SIG-M5 treated with dmso at 0.1 percent for 504 hours (cell line): Measurements from ENCODE around the gene SPATS1.
A peak's percentile ranks its signal among the peaks of the same experiment; 100 is the strongest.
"Not testable (repeated sequence)": the region's sequence is repeated elsewhere in the genome, so short reads cannot be mapped to it uniquely, and the experiment has no call there.

Experiments
- DNase-seq: peaks from one replicate; lab custom pipeline; 2025; ENCODE audit not compliant: unreplicated experiment; lab: John Stamatoyannopoulos, UW

The SPATS1 gene

GRCh38 chr6:44339763-44340625, 2.5 kb upstream of the SPATS1 start:
- no peak for DNase-seq

GRCh38 chr6:44341095-44341890, 1.2 kb upstream of the SPATS1 start:
- no peak for DNase-seq

GRCh38 chr6:44342052-44342451, 398 bp upstream of the SPATS1 start:
- DNase-seq = peak; percentile 83

- DNase-seq = not testable (repeated sequence)
Observed at GRCh38 chr6:44346818-44347217, 4.4 kb downstream of the SPATS1 start.

DNA sequence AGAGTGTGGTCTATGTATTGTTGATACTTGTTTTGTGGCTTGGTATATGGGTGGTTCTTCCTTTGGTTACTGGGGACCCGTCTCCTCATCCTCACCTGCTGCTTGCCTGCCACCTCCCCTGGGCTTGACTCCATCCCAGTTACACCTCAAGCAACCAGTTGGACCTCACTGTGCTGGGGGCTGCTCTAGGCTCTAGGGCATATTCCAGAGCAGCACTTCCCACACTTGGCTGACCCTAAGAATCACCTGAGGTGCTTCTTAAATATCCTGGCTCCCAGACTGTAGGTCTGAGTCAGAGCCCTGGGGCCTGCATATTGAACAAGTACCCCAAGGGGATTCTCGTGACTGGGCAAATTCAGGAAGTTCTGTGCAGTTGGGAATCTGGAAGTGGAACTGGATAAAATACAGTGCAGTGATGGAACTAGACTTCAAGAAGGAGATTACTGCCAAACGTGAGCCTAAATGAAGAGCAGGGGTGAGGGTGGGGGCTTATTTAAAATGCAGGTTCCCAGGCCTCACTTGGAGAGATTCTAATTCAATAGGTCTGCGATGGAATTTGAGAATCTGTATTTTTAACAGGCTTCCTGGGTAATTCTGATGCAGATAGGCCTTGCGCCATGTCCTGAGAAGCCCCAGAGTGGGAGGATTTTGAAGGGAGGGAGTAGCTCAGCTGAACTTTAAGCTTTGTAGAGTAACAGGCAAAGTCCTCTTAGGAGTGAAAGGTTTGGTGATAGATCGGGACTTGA, 7.6 kb downstream of the SPATS1 start:
- no peak for DNase-seq

- not testable (repeated sequence) for DNase-seq
Observed at GRCh38 chr6:44350650-44350994, 8.2 kb downstream of the SPATS1 start.

DNA sequence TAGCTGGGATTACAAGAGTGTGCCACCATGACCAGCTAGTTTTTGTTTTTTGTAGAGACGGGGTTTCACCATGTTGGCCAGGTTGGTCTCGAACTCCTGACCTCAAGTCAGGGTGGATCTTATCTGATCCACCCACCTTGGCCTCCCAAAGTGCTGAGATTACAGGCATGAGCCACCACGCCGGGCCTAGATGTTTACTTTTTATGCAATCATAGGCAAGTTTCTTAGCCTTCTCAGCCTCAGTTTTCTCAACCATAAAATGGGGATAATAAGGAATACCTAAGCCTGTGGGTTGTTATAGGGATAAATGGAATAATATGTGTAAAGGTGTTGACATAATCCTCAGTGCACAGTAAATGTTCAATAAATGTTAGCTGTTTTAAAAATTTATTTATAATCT, 9.8 kb downstream of the SPATS1 start:
- DNase-seq = no peak

DNA sequence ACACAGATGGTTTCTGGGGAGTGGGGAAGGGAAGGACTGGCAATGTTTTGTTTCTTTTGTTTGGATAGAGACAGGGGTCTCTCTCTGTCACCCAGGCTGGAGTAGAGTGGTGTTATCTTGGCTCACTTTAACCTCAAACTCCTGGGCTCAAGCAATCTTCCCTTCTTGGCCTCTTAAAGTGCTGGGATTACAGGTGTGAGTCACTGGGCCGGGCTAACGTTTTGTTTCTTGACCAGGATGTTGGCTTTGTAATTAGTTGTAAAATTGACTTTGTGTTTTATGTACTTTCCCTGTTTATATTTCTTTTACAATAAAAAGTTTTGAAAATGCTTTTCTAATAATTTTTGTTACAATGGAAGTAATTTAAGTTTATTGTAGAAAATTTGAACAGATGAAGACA, 10.9 kb downstream of the SPATS1 start:
- no peak for DNase-seq

DNA sequence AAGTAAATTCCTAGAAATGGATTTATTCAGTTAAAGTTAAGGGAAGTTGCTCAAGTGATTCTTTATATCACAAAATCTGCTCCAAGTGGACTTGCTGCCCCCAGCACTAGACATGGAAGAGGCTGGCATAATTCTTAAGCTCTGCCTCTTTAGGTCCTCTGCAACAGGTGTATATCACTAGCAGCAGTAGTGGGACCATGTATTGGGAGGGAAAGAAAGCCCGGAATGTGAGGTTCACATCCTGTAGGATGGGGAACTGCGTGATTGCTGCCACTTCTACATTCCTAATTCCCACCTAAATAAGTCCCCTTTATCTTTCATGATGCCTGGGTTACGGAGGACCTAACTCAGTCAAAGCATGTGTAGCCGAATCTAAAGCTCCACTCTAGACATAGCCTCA, 13.2 kb downstream of the SPATS1 start:
- DNase-seq = no peak

- peak; percentile 59 for DNase-seq
Observed at GRCh38 chr6:44356487-44356886, 14.0 kb downstream of the SPATS1 start.

DNA sequence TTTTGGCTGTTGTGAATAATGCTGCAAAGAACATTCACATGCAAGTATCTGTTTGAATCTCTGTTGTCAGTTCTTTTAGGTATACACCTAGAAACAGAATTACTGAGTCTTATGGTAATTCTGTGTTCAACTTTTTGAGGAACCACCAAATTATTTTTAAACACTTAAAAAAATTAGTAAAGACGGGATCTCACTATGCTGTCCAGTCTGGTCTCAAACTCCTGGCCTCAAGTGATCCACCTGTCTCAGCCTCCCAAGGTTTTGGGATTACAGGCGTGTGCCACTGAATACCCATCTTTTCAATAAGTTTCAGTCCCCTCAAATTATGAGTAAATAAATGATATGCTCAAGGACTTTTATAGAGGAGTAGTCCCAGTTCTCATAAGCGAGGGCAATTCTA, 17.5 kb downstream of the SPATS1 start:
- DNase-seq = no peak

GRCh38 chr6:44361947-44362346, 19.5 kb downstream of the SPATS1 start:
- DNase-seq = no peak

DNA sequence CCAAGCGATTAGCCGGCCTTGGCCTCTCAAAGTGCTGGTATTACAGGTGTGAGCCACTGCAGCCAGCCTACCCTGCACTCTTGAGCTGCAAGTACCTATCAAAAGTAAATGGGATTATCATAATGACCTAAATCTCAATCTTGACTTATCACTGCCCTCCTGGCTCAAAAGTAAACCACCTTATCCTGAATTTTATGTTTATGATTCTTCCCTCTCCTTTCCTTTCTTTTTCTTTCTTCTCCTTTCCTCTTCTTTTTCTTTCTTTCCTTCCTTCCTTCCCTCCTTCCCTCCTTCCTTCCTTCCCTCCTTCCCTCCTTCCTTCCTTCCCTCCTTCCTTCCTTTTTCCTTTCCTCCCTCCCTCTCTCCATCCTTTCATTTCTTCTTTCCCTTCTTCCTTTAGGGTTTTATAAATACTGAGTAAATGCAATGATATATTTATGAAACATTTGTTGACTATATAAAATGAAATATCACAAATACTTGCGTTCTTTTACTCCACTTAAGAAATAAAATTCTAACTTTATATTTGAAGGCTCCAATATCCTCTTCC, 21.0 kb downstream of the SPATS1 start:
- DNase-seq = no peak

DNA sequence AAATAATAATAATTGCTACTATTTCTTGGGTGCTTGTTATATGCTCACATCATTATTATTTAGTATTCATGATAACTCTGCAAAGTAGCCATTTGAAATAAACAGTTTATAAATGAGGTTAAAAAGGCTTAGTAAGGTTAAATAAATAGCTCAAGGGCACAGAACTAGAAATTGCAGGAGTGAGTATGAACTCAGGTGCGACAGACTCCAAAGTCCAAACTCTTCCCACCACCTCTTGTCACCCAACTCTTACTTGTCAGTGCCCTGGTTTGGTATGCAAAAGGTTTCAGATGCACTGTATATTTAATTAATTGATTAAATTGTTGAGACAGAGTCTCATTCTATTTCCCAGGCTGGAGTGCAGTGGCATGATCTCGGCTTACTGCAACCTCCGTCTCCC, 24.3 kb downstream of the SPATS1 start:
- no peak for DNase-seq

- DNase-seq = no peak
Observed at GRCh38 chr6:44367681-44368080, 25.2 kb downstream of the SPATS1 start.

DNA sequence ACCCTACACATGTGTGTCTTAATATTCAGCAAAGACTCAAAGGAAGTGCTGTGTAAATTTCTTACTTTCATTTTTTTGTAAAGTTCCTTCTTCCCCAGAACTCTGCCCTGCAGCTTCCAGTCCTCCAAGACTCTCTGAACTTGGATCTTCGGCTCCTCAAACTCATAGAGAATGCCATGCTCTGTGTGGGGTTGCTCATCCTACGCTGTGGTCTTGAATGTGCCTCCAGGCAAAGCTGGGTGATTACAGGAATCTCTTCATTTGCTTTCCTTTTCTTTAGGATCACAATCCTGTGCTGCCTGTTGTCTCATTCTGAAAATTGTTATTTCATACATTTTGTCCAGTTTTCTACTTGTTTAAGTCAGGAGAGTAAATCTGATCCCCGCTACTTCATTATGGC, 30.6 kb downstream of the SPATS1 start:
- DNase-seq = no peak

- no peak for DNase-seq
Observed at GRCh38 chr6:44373787-44374186, 31.3 kb downstream of the SPATS1 start.

GRCh38 chr6:44375071-44375470, 32.6 kb downstream of the SPATS1 start:
- no peak for DNase-seq

GRCh38 chr6:44377484-44377883, 35.0 kb downstream of the SPATS1 start:
- no peak for DNase-seq

DNA sequence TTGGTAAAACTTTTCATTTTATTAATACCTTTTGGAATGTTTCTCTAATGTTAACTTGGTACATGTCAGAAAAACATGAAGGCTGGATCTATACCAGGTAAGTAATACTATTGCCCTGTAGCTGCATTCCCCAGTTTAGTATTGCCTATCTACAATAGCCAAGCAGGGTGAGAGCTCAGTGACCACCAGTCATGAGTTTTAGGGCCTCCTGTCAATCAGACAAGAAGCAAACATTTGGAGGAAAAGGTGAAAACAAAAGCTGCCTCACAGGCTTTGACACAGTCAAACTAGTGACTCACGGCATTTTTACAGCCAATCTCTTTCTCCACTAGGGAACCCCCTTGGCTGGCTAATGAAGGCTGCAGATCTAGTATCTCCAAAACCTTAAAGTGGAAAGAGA, 35.5 kb downstream of the SPATS1 start:
- no peak for DNase-seq

DNA sequence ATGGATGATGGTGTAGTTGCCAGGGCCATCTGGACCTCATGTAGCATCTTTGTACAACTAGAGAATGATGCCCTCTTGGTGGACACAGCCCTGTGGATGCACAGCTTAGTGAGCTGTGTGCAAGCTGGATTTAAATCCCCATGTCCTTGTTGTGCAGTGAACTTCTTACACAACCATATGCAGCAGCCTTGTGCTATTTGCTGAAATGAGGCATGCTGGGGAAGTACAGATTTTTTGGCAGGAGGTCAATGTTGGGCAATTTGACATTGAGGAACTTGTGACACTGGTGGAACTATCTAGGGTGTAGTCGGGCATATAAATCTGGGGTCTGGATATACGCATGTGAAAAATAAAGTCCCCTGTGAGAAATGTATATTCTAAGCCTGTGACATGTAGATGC, 39.3 kb downstream of the SPATS1 start:
- peak; percentile 80 for DNase-seq
